C4-2B (cell line): ENCODE results near the gene TTLL5.

Source experiments
- ZFX ChIP-seq: fragments of 450-650 bp; IDR thresholded peaks from 2 replicates; pipeline ENCODE4 v1.6.1; 2017
- TF ChIP-seq, protein P1 (sequence below): fragments of 450-650 bp; conservative IDR thresholded peaks from 2 replicates; pipeline ENCODE4 v1.5.1; 2017; ENCODE audit warnings: mild to moderate bottlenecking

DNA sequence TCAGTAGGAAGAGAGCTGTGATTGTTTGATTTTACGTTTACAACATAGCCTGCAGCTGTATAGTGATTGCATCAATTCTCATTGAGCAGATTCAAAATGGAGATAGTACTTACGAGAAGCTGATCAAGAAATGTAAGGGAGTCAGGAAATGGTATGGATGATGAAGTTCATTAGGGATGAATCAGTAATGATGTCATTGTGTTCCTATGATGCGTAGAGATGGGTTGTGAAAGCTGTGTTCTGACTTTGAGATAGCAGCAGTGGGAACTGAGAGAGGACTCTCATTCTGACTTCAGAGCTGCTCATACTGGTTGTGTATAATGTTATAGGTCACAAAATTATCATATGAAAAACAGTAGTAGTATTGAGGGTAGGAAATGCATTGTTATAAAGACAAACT is 44.0 kb downstream of the TTLL5 start:
- TF ChIP-seq, protein P1, sequence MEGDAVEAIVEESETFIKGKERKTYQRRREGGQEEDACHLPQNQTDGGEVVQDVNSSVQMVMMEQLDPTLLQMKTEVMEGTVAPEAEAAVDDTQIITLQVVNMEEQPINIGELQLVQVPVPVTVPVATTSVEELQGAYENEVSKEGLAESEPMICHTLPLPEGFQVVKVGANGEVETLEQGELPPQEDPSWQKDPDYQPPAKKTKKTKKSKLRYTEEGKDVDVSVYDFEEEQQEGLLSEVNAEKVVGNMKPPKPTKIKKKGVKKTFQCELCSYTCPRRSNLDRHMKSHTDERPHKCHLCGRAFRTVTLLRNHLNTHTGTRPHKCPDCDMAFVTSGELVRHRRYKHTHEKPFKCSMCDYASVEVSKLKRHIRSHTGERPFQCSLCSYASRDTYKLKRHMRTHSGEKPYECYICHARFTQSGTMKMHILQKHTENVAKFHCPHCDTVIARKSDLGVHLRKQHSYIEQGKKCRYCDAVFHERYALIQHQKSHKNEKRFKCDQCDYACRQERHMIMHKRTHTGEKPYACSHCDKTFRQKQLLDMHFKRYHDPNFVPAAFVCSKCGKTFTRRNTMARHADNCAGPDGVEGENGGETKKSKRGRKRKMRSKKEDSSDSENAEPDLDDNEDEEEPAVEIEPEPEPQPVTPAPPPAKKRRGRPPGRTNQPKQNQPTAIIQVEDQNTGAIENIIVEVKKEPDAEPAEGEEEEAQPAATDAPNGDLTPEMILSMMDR: no peak
- no peak for TF ChIP-seq ZFX
